K562 (cell line): ENCODE data around the gene TMEM208. TPM values are rescaled to one million over a fixed set of nuclear protein-coding genes. Genes with fewer than 3 reads are reported as not detected.

ENCODE experiments used
- ELF4 ChIP-seq: fragments of 450-650 bp; formaldehyde crosslinking; IDR thresholded peaks from 2 replicates; pipeline ENCODE4 v1.4.0; 2022; ENCODE audit warnings: missing genetic modification characterization
- IFI16 ChIP-seq: fragments of 250-450 bp; sonication (Bioruptor Pico); IDR thresholded peaks from 2 replicates; pipeline ENCODE4 v2.1.2; 2022; ENCODE audit warnings: mild to moderate bottlenecking, inconsistent platforms
- KLF16 ChIP-seq: IDR thresholded peaks from 2 replicates; pipeline ENCODE4 v1.6.1; 2016; ENCODE audit warnings: antibody characterized with exemption
- LEF1 ChIP-seq: fragments of 450-650 bp; IDR thresholded peaks from 2 replicates; pipeline ENCODE4 v1.6.1; 2016; ENCODE audit warnings: mild to moderate bottlenecking
- MTA2 ChIP-seq: fragments of 450-650 bp; IDR thresholded peaks from 2 replicates; pipeline ENCODE4 v1.6.1; 2016; ENCODE audit warnings: low read depth
- SIN3A ChIP-seq, 2 experiments: fragments of 150-350 bp in 1 of 2; IDR thresholded peaks; 2 replicates each; pipeline ENCODE4 v1.6.1; 2011 to 2016; ENCODE audit warnings: borderline replicate concordance in 2 of 2, low read depth in 2 of 2, low read length in 2 of 2, mild to moderate bottlenecking in 2 of 2, moderate library complexity in 2 of 2; ENCODE audit not compliant: control insufficient read depth in 1 of 2
- TFAM ChIP-seq: fragments of 250-450 bp; sonication (Bioruptor Pico); conservative IDR thresholded peaks from 2 replicates; pipeline ENCODE4 v1.5.0; 2021; ENCODE audit warnings: mild to moderate bottlenecking, moderate library complexity
- TRIM28 ChIP-seq: fragments of 450-650 bp; IDR thresholded peaks from 2 replicates; pipeline ENCODE4 v1.6.1; 2017
- ZC3H11A ChIP-seq: IDR thresholded peaks from 2 replicates; pipeline ENCODE4 v1.6.1; 2012; ENCODE audit warnings: low read depth, low read length, improper control_type of control experiment
- ZKSCAN8 ChIP-seq: fragments of 200-800 bp; sonication (Bioruptor generic); IDR thresholded peaks from 2 replicates; pipeline ENCODE4 v1.6.1; 2016; ENCODE audit warnings: missing genetic modification characterization, missing compliant biosample characterization
- ZNF12 ChIP-seq: sonication (generic); formaldehyde crosslinking; IDR thresholded peaks from 2 replicates; pipeline ENCODE4 v1.4.0; 2020; ENCODE audit warnings: mild to moderate bottlenecking, missing genetic modification reagents
- ZNF780A ChIP-seq: fragments of 250-450 bp; sonication (Bioruptor Pico); IDR thresholded peaks from 2 replicates; pipeline ENCODE4 v1.5.0; 2021; ENCODE audit warnings: mild to moderate bottlenecking
- polyA plus RNA-seq, 8 experiments: library from polyadenylated mRNA; depleted of rRNA in 4 of 8; stranded (reverse) in 5 of 8; unstranded in 3 of 8; fragments of >200 nt; fragmentation: Nextera tagmentation in 2 of 8; fragmentation: Illumina TruSeq in 1 of 8; extraction: Ambion mirVana in 2 of 8; extraction: Trizol in 1 of 8; gene quantifications; 2 replicates each; pipeline versions ENCODE4 v1.2.1 to v1.2.3, GENCODE V29; 2011 to 2014; ENCODE audit warnings: inconsistent platforms in 1 of 8, missing spikeins in 1 of 8
- total RNA-seq, 7 experiments: library from RNA; depleted of rRNA in 6 of 7; stranded (reverse); fragments of >200 nt in 6 of 7; fragmentation: Illumina TruSeq in 2 of 7; extraction: Trizol in 2 of 7; gene quantifications; 2 replicates each; pipeline versions ENCODE4 v1.2.1 to v1.2.3, GENCODE V29; 2011 to 2021; ENCODE audit warnings: low replicate concordance in 1 of 7
- TF ChIP-seq, protein P1 (sequence below), 2 experiments: fragments of 450-650 bp; formaldehyde crosslinking in 1 of 2; IDR thresholded peaks; 2 replicates each; pipeline versions ENCODE4 v1.4.0 to v1.6.1; 2014 to 2020; ENCODE audit warnings: mild to moderate bottlenecking in 2 of 2, borderline replicate concordance in 1 of 2, low read depth in 1 of 2
- TF ChIP-seq, protein P2 (sequence below): sonication (generic); formaldehyde crosslinking; IDR thresholded peaks from 2 replicates; pipeline ENCODE4 v1.8.0; 2023; ENCODE audit warnings: mild to moderate bottlenecking, missing genetic modification reagents
- TF ChIP-seq, protein P3 (sequence below): sonication (generic); formaldehyde crosslinking; IDR thresholded peaks from 2 replicates; pipeline ENCODE4 v1.8.1; 2023; ENCODE audit warnings: mild to moderate bottlenecking, missing genetic modification reagents, moderate library complexity

Gene TMEM208
- total and polyA plus RNA-seq, 9 of the 15 experiments (the other 6 are each of a cell fraction or from before 2014, with no cell fraction given), result 31.8 to 239 (median 54.3) TPM

DNA sequence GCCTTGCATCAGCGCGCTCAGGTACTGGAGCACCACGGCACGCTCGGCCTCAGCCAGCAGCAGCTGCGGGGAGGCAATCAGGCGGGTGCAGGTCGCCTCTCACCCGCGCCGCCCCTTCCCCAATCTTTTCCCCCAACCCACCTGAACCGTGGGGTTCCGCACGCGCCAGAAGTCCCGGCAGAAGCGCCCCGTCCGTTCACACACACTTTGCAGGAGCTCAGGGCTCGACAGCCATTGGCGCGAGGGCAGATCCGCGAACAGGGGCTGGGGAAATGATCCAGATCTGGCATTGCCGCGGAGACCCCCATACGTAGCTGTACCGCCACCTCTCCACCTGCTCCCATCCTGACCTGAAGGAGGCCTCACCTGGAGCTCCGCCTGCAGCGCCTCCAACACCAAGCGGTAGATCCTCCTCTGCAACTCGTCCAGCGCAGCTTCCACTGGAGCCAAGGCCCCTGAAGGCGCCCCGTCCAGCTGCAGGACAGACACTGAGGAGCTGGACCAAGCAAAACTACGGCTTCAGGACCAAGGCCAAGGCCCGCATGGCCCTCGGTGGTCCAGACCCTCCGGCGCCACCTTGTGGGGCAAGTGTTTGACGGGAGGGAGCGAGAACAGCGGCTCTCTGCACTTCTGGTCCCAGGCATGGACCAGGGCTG lies 41.8 kb upstream of the TMEM208 start (continued):
- TF ChIP-seq ELF4, result no peak
- TF ChIP-seq ZNF12 (CRISPR knock-in tag), result peak; percentile 63; the same call in 1 of the 2 replicates
- peak; percentile 92 to 99 for TF ChIP-seq SIN3A (IDR thresholded peaks at IDR 0.05; ENCODE audit: borderline replicate concordance in 2 of 2, control insufficient read depth in 1 of 2, low read depth in 2 of 2, low read length in 2 of 2)
- TF ChIP-seq ZKSCAN8 (CRISPR knock-in tag), result no peak
- TF ChIP-seq, protein P1, sequence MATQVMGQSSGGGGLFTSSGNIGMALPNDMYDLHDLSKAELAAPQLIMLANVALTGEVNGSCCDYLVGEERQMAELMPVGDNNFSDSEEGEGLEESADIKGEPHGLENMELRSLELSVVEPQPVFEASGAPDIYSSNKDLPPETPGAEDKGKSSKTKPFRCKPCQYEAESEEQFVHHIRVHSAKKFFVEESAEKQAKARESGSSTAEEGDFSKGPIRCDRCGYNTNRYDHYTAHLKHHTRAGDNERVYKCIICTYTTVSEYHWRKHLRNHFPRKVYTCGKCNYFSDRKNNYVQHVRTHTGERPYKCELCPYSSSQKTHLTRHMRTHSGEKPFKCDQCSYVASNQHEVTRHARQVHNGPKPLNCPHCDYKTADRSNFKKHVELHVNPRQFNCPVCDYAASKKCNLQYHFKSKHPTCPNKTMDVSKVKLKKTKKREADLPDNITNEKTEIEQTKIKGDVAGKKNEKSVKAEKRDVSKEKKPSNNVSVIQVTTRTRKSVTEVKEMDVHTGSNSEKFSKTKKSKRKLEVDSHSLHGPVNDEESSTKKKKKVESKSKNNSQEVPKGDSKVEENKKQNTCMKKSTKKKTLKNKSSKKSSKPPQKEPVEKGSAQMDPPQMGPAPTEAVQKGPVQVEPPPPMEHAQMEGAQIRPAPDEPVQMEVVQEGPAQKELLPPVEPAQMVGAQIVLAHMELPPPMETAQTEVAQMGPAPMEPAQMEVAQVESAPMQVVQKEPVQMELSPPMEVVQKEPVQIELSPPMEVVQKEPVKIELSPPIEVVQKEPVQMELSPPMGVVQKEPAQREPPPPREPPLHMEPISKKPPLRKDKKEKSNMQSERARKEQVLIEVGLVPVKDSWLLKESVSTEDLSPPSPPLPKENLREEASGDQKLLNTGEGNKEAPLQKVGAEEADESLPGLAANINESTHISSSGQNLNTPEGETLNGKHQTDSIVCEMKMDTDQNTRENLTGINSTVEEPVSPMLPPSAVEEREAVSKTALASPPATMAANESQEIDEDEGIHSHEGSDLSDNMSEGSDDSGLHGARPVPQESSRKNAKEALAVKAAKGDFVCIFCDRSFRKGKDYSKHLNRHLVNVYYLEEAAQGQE (IDR thresholded peaks at IDR 0.05; ENCODE audit: borderline replicate concordance), result peak; percentile 100
- TF ChIP-seq, protein P1 (CRISPR knock-in tag; IDR thresholded peaks at IDR 0.05; ENCODE audit: low read depth), result peak; percentile 99
- no peak for TF ChIP-seq LEF1
- no peak for TF ChIP-seq IFI16 (CRISPR knock-in tag)
- no peak for TF ChIP-seq TFAM
- no peak for TF ChIP-seq ZC3H11A
- no peak for TF ChIP-seq MTA2
- TF ChIP-seq, protein P2, sequence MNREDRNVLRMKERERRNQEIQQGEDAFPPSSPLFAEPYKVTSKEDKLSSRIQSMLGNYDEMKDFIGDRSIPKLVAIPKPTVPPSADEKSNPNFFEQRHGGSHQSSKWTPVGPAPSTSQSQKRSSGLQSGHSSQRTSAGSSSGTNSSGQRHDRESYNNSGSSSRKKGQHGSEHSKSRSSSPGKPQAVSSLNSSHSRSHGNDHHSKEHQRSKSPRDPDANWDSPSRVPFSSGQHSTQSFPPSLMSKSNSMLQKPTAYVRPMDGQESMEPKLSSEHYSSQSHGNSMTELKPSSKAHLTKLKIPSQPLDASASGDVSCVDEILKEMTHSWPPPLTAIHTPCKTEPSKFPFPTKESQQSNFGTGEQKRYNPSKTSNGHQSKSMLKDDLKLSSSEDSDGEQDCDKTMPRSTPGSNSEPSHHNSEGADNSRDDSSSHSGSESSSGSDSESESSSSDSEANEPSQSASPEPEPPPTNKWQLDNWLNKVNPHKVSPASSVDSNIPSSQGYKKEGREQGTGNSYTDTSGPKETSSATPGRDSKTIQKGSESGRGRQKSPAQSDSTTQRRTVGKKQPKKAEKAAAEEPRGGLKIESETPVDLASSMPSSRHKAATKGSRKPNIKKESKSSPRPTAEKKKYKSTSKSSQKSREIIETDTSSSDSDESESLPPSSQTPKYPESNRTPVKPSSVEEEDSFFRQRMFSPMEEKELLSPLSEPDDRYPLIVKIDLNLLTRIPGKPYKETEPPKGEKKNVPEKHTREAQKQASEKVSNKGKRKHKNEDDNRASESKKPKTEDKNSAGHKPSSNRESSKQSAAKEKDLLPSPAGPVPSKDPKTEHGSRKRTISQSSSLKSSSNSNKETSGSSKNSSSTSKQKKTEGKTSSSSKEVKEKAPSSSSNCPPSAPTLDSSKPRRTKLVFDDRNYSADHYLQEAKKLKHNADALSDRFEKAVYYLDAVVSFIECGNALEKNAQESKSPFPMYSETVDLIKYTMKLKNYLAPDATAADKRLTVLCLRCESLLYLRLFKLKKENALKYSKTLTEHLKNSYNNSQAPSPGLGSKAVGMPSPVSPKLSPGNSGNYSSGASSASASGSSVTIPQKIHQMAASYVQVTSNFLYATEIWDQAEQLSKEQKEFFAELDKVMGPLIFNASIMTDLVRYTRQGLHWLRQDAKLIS (CRISPR knock-in tag), result peak; percentile 98
- TF ChIP-seq ZNF780A, result no peak
- TF ChIP-seq, protein P3, sequence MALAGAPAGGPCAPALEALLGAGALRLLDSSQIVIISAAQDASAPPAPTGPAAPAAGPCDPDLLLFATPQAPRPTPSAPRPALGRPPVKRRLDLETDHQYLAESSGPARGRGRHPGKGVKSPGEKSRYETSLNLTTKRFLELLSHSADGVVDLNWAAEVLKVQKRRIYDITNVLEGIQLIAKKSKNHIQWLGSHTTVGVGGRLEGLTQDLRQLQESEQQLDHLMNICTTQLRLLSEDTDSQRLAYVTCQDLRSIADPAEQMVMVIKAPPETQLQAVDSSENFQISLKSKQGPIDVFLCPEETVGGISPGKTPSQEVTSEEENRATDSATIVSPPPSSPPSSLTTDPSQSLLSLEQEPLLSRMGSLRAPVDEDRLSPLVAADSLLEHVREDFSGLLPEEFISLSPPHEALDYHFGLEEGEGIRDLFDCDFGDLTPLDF (CRISPR knock-in tag), result peak; percentile 88; the same call in 1 of the 2 replicates
- no peak for TF ChIP-seq KLF16
- TF ChIP-seq TRIM28, result no peak
